HG03442 (cell line): ENCODE data around the gene CSDE1.

ENCODE experiments used
- ATAC-seq: cut with Tn5 transposase; IDR thresholded peaks from one replicate; pipeline ENCODE4 v1.9.1; 2021; ENCODE audit warnings: mild to moderate bottlenecking, moderate library complexity; ENCODE audit not compliant: unreplicated experiment

CSDE1 gene

DNA sequence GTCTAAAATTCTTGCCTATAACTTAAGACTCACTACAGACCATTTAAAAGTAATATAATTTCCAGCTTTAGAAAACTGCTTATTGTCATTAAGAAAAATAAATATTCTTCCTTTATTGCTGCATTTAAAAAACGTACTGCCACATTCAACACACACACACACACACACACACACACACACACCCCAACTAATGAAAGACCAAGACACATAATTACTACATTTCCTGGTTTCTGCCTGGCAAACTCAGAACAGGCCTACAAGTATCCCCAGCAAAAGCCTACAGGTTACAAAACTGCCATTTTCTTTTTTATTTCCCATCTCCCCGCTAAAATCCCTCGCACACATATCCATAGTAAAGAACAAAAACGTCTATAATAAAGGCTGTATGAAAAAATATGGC lies 89.4 kb downstream of the CSDE1 start:
- no peak for ATAC-seq

- no peak for ATAC-seq
These were observed 90.8 kb downstream of the CSDE1 start for GRCh38 chr1:114666954-114667353.
